K562 (cell line): ENCODE data around the gene PLAAT3. TPM values are rescaled to one million over a fixed set of nuclear protein-coding genes. Genes with fewer than 3 reads are reported as not detected.

Experiments
- ELK1 ChIP-seq: sonication (generic); formaldehyde crosslinking; IDR thresholded peaks from 2 replicates; pipeline ENCODE4 v1.8.1; 2022; ENCODE audit warnings: missing genetic modification reagents
- EP300 ChIP-seq: IDR thresholded peaks from 2 replicates; pipeline ENCODE4 v1.6.1; 2012; ENCODE audit warnings: low read length, improper control_type of control experiment
- FOSL1 ChIP-seq: fragments of 200-800 bp; sonication (Bioruptor generic); conservative IDR thresholded peaks from 2 replicates; pipeline ENCODE4 v1.6.1; 2016; ENCODE audit warnings: missing genetic modification characterization, missing compliant biosample characterization
- HNRNPL ChIP-seq: fragments of 200-400 bp; formaldehyde crosslinking; IDR thresholded peaks from 2 replicates; pipeline ENCODE4 v1.6.1; 2017; ENCODE audit warnings: low read depth, mild to moderate bottlenecking, low read length
- ILK ChIP-seq: fragments of 450-650 bp; IDR thresholded peaks from 2 replicates; pipeline ENCODE4 v1.6.1; 2016; ENCODE audit warnings: missing genetic modification characterization, low read depth, mild to moderate bottlenecking, missing compliant biosample characterization, moderate library complexity, borderline replicate concordance
- KAT7 ChIP-seq: sonication (generic); formaldehyde crosslinking; IDR thresholded peaks from 2 replicates; pipeline ENCODE4 v1.8.0; 2022; ENCODE audit warnings: missing genetic modification reagents, mild to moderate bottlenecking, borderline replicate concordance
- KLF1 ChIP-seq: fragments of 450-650 bp; IDR thresholded peaks from 2 replicates; pipeline ENCODE4 v1.6.1; 2016; ENCODE audit warnings: missing genetic modification characterization, missing compliant biosample characterization
- MEF2A ChIP-seq: IDR thresholded peaks from 2 replicates; pipeline ENCODE4 v1.6.1; 2011; ENCODE audit warnings: low read depth, mild to moderate bottlenecking, low read length, moderate library complexity; ENCODE audit not compliant: control insufficient read depth
- MXD1 ChIP-seq: fragments of 250-450 bp; sonication (Bioruptor Pico); IDR thresholded peaks from 2 replicates; pipeline ENCODE4 v1.8.0; 2021; ENCODE audit warnings: borderline replicate concordance, mild to moderate bottlenecking, moderate library complexity; ENCODE audit not compliant: poor library complexity, severe bottlenecking
- PHF8 ChIP-seq: fragments of 200-600 bp; sonication (generic); IDR thresholded peaks from 2 replicates; pipeline ENCODE4 v1.6.1; 2012; ENCODE audit warnings: mixed run types, mild to moderate bottlenecking, inconsistent platforms, low read length, moderate library complexity, borderline replicate concordance
- PTBP1 ChIP-seq: fragments of 200-400 bp; formaldehyde crosslinking; IDR thresholded peaks from 2 replicates; pipeline ENCODE4 v1.6.1; 2017; ENCODE audit warnings: low read depth, low read length
- RBFOX2 ChIP-seq: fragments of 200-400 bp; formaldehyde crosslinking; IDR thresholded peaks from 2 replicates; pipeline ENCODE4 v1.6.1; 2017; ENCODE audit warnings: low read depth, mild to moderate bottlenecking, low read length, moderate library complexity
- SIN3B ChIP-seq: fragments of 450-650 bp; IDR thresholded peaks from 2 replicates; pipeline ENCODE4 v1.6.1; 2017; ENCODE audit warnings: low read depth, mild to moderate bottlenecking, moderate library complexity
- SNRNP70 ChIP-seq: fragments of 200-400 bp; formaldehyde crosslinking; optimal IDR thresholded peaks from 2 replicates; pipeline ENCODE3; 2017; ENCODE audit warnings: low read depth, low read length
- TCF7 ChIP-seq: sonication (generic); IDR thresholded peaks from 2 replicates; pipeline ENCODE4 v1.6.1; 2016; ENCODE audit warnings: antibody characterized with exemption, borderline replicate concordance
- TFAP4 ChIP-seq: sonication (generic); formaldehyde crosslinking; IDR thresholded peaks from 2 replicates; pipeline ENCODE4 v1.8.0; 2022; ENCODE audit warnings: missing genetic modification reagents, mild to moderate bottlenecking, moderate library complexity, borderline replicate concordance
- THAP12 ChIP-seq: fragments of 250-450 bp; sonication (Bioruptor Pico); IDR thresholded peaks from 2 replicates; pipeline ENCODE4 v1.9.0; 2021; ENCODE audit warnings: mild to moderate bottlenecking, inconsistent platforms
- THAP7 ChIP-seq: fragments of 250-450 bp; sonication (Bioruptor Pico); IDR thresholded peaks from 2 replicates; pipeline ENCODE4 v1.5.0; 2021
- TRIM24 ChIP-seq, 2 experiments: fragments of 450-650 bp; IDR thresholded peaks; 2 replicates each; pipeline ENCODE4 v1.6.1; 2016
- YY1 ChIP-seq, 3 experiments: IDR thresholded peaks; 2 replicates each; pipeline ENCODE4 v1.6.1; 2011; ENCODE audit warnings: low read length in 2 of 3, mild to moderate bottlenecking in 2 of 3, moderate library complexity in 2 of 3, borderline replicate concordance in 1 of 3, control low read depth in 1 of 3, low read depth in 1 of 3; ENCODE audit not compliant: insufficient read depth in 3 of 3, insufficient replicate concordance in 2 of 3, control insufficient read depth in 1 of 3, insufficient read length in 1 of 3; ENCODE audit errors: extremely low read depth in 1 of 3
- ZC3H4 ChIP-seq: sonication (generic); formaldehyde crosslinking; IDR thresholded peaks from 2 replicates; pipeline ENCODE4 v1.9.0; 2021; ENCODE audit warnings: missing genetic modification reagents, borderline replicate concordance
- ZNF121 ChIP-seq: sonication (generic); formaldehyde crosslinking; conservative IDR thresholded peaks from 2 replicates; pipeline ENCODE4 v1.8.0; 2022; ENCODE audit warnings: missing genetic modification reagents
- ZNF316 ChIP-seq: fragments of 450-650 bp; IDR thresholded peaks from 2 replicates; pipeline ENCODE4 v1.6.1; 2016
- polyA plus RNA-seq, 8 experiments: library from polyadenylated mRNA; depleted of rRNA in 4 of 8; stranded (reverse) in 5 of 8; unstranded in 3 of 8; fragments of >200 nt; fragmentation: Nextera tagmentation in 2 of 8; fragmentation: Illumina TruSeq in 1 of 8; extraction: Ambion mirVana in 2 of 8; extraction: Trizol in 1 of 8; gene quantifications; 2 replicates each; pipeline versions ENCODE4 v1.2.1 to v1.2.3, GENCODE V29; 2011 to 2014; ENCODE audit warnings: inconsistent platforms in 1 of 8, missing spikeins in 1 of 8
- total RNA-seq, 7 experiments: library from RNA; depleted of rRNA in 6 of 7; stranded (reverse); fragments of >200 nt in 6 of 7; fragmentation: Illumina TruSeq in 2 of 7; extraction: Trizol in 2 of 7; gene quantifications; 2 replicates each; pipeline versions ENCODE4 v1.2.1 to v1.2.3, GENCODE V29; 2011 to 2021; ENCODE audit warnings: low replicate concordance in 1 of 7

Gene PLAAT3
- total and polyA plus RNA-seq, 9 of the 15 experiments (the other 6 are each of a cell fraction or from before 2014, with no cell fraction given): 0.80 to 2.7 (median 1.4) TPM

- TF ChIP-seq HNRNPL: peak; percentile 62
- TF ChIP-seq FOSL1: no peak; the same call in 1 of the 2 replicates
- TF ChIP-seq ELK1: no peak
- no peak for TF ChIP-seq TCF7
- no peak for TF ChIP-seq KLF1 (tag)
- no peak for TF ChIP-seq ZNF316
- TF ChIP-seq MEF2A: no peak
- no peak for TF ChIP-seq ZNF121
- no peak for TF ChIP-seq MXD1 (CRISPR knock-in tag)
- no peak for TF ChIP-seq EP300
- TF ChIP-seq SNRNP70: no peak
- peak; percentile 53 for TF ChIP-seq RBFOX2
- no peak; the same call in 1 of the 2 replicates for TF ChIP-seq ZC3H4 (CRISPR knock-in tag)
- TF ChIP-seq SIN3B: no peak
- TF ChIP-seq KAT7 (CRISPR knock-in tag): no peak
- TF ChIP-seq TRIM24 (IDR thresholded peaks at IDR 0.05): 0 out of 4 replicates have a peak, but pooled peaks of 1 of the 2 experiments have one; percentile 14
- TF ChIP-seq ILK (tag): no peak
- no peak for TF ChIP-seq PTBP1
- TF ChIP-seq TFAP4 (CRISPR knock-in tag): 0 out of 2 replicates have a peak, but pooled peaks have one; percentile 2
- TF ChIP-seq YY1 (IDR thresholded peaks at IDR 0.05; ENCODE audit: borderline replicate concordance in 1 of 3, control insufficient read depth in 1 of 3, extremely low read depth in 1 of 3, insufficient read depth in 3 of 3, insufficient read length in 1 of 3, insufficient replicate concordance in 2 of 3, low read depth in 1 of 3, low read length in 2 of 3): peak; percentile 45 to 88 (median 82)
- no peak for TF ChIP-seq THAP7 (CRISPR knock-in tag)
- TF ChIP-seq THAP12 (CRISPR knock-in tag): 0 out of 2 replicates have a peak, but pooled peaks have one; percentile 50
- TF ChIP-seq PHF8: peak; percentile 23; the same call in 1 of the 2 replicates
Observed at GRCh38 chr11:63614136-63614671, at the start of gene PLAAT3 (continued).
